ENCODE measurements around the gene RORB. TPM values are rescaled to one million over a fixed set of nuclear protein-coding genes. Genes with fewer than 3 reads are reported as not detected.

Gene RORB
- polyA plus RNA-seq, 1 donor from 2014 or later: not detected

DNA sequence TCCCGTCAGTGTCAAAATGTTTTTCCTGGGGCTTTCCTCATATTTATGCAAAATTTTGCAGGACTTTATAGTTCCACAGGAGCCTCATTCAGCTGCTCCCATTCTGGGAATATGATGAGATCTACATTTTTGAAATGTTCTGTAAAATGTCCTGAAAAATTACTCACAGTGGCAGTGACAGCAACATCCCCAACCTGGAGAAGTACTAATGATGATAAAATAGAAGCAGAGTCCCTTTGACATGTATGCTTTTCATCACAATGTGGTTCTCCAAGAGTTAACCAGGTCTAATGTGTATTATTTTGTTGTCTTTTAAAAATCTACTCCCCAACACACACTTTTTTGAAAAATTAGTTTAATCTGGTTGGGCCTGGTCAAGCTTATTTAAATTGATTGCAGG is 36.1 kb downstream of the RORB start:
- H3K27me3 Mint-ChIP-seq: no peaks in the 10 kb centered on the region
- H3K27ac Mint-ChIP-seq: no peak overlapping the region
- no peak overlapping the region for H3K4me3 Mint-ChIP-seq
- H3K9me3 Mint-ChIP-seq: no peaks in the 10 kb centered on the region
- no peaks in the 10 kb centered on the region for H3K36me3 Mint-ChIP-seq
- no peaks in the 10 kb centered on the region for H3K4me1 Mint-ChIP-seq

GRCh38 chr9:74534841-74535240 is 37.7 kb downstream of the RORB start:
- Mint-ChIP-seq H3K4me3 (no peak overlapping the region), H3K27me3 (no peaks in the 10 kb centered on the region), H3K27ac (no peak overlapping the region), H3K9me3 (no peaks in the 10 kb centered on the region), H3K4me1 (no peaks in the 10 kb centered on the region), H3K36me3 (no peaks in the 10 kb centered on the region)

DNA sequence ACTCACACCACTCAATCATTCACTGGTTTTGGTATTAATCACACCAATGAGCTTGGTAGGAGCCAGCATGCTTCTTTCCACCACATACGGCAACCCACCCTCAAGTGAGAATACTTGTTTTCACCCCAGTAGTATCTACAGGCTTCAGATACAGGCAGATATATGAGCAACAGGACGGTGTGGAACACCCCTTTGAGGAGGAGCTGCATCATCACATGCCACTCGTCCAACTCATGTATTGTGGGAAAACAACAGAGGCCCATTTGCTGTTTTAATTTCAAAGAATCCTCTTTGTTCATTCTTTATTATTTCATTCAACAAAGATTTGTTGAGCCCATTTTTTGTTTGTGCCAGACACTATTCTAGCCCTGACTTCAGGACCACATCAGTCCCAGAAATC is 46.0 kb downstream of the RORB start:
- Mint-ChIP-seq H3K4me1 (no peaks in the 10 kb centered on the region), H3K9me3 (no peaks in the 10 kb centered on the region)

DNA sequence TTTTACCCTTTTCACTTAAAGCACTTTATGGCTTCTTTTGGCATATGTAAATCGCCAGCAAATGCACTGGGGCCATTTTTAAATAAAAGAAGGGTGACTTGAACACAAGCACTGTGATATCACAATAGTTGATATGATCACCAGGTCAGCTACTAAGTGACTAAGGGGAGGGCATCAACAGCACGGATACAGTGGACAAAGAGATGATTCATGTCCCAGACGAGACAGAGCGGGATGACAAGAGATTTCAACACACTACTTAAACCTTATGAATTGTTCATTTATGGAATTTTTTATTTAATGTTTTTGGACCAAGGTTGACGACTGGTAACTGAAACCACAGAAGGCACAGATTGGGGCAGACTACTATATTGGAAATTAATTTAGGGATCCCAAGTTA is 54.1 kb downstream of the RORB start:
- Mint-ChIP-seq H3K9me3 (peaks cover 0 to 3% (median 0%) of the 10 kb centered on the region in 3 donors), H3K27me3 (peaks cover 2% of the 10 kb centered on the region), H3K27ac (no peak overlapping the region), H3K36me3 (no peaks in the 10 kb centered on the region), H3K4me1 (peaks cover 0 to 2% (median 0%) of the 10 kb centered on the region in 3 donors), H3K4me3 (no peak overlapping the region)

More for the DNA sequence above, 46.0 kb downstream of the RORB start:
- no peak overlapping the region for H3K4me3 Mint-ChIP-seq
- H3K27me3 Mint-ChIP-seq: no peaks in the 10 kb centered on the region
- peak overlapping the region in 1 of 3 donors; percentile 28 for H3K27ac Mint-ChIP-seq
- H3K36me3 Mint-ChIP-seq: no peaks in the 10 kb centered on the region

- no peak overlapping the region for H3K4me3 Mint-ChIP-seq
- peaks cover 0 to 3% (median 0%) of the 10 kb centered on the region in 3 donors for H3K9me3 Mint-ChIP-seq
- H3K4me1 Mint-ChIP-seq: peaks cover 2 to 15% (median 14%) of the 10 kb centered on the region in 3 donors
- H3K27me3 Mint-ChIP-seq: peaks cover 2% of the 10 kb centered on the region
- H3K27ac Mint-ChIP-seq: no peak overlapping the region
- no peaks in the 10 kb centered on the region for H3K36me3 Mint-ChIP-seq
Observed at GRCh38 chr9:74554751-74555419, 57.8 kb downstream of the RORB start.

DNA sequence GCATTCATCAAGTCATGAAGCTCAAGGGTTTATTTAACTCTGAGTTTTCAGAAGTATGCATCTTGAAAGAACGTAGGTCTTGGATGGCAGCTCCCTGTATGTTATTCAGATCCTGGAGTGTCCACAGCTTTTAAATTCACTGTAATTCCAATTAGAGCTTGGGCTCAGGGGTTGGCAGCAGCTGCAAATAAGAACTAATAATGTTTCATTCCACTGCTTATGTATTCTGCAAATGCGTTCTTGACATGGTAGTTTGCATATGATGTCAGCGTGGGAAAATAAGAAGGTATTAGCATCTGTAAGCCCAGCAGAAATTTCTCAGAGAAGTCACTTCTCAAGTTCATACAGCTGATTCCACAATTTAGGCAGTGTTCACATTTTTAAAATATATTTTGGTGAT is 58.4 kb downstream of the RORB start:
- Mint-ChIP-seq H3K4me3 (no peak overlapping the region), H3K9me3 (peaks cover 0 to 3% (median 0%) of the 10 kb centered on the region in 3 donors), H3K27me3 (peaks cover 2% of the 10 kb centered on the region), H3K36me3 (no peaks in the 10 kb centered on the region), H3K27ac (no peak overlapping the region), H3K4me1 (peaks cover 2 to 15% (median 14%) of the 10 kb centered on the region in 3 donors)

DNA sequence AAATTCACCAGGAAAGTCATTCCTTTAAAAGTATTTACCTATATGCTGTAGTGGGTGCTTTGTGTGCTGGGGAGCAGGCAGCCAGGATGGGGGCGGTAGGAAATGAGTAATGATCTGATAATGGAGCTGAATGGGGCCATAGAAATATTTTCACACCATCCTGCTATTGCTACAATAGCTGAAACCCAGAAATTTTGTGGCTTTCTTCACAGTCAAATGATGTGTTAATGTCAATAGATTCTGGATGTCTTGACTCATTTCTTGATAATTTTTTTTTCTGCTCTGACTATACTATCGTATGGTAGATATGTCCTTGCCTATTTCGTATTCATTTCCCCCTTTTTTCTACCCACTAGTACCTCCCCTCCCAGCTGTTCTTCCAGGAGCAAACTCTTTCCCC is 59.5 kb downstream of the RORB start:
- peak overlapping the region in 1 of 4 donors; percentile 47 for H3K4me3 Mint-ChIP-seq
- no peak overlapping the region for H3K27ac Mint-ChIP-seq
- no peaks in the 10 kb centered on the region for H3K36me3 Mint-ChIP-seq
- peaks cover 2 to 15% (median 14%) of the 10 kb centered on the region in 3 donors for H3K4me1 Mint-ChIP-seq
- peaks cover 0 to 3% (median 0%) of the 10 kb centered on the region in 3 donors for H3K9me3 Mint-ChIP-seq
- peaks cover 2% of the 10 kb centered on the region for H3K27me3 Mint-ChIP-seq

- Mint-ChIP-seq H3K9me3 (no peaks in the 10 kb centered on the region), H3K27ac (no peak overlapping the region), H3K27me3 (no peaks in the 10 kb centered on the region), H3K4me1 (peaks cover 2 to 15% (median 14%) of the 10 kb centered on the region in 3 donors), H3K4me3 (peak overlapping the region in 2 of 4 donors; percentile 20 to 23), H3K36me3 (no peaks in the 10 kb centered on the region)
Observed at GRCh38 chr9:74557571-74557970, 60.4 kb downstream of the RORB start.

GRCh38 chr9:74562611-74563010 is 65.5 kb downstream of the RORB start:
- H3K27me3 Mint-ChIP-seq: peaks cover 4% of the 10 kb centered on the region
- H3K4me1 Mint-ChIP-seq: peaks cover 0 to 11% (median 7%) of the 10 kb centered on the region in 3 donors
- H3K4me3 Mint-ChIP-seq: no peak overlapping the region
- H3K36me3 Mint-ChIP-seq: no peaks in the 10 kb centered on the region
- H3K27ac Mint-ChIP-seq: no peak overlapping the region
- H3K9me3 Mint-ChIP-seq: no peaks in the 10 kb centered on the region

GRCh38 chr9:74570879-74571512 is 73.9 kb downstream of the RORB start:
- Mint-ChIP-seq H3K36me3 (no peaks in the 10 kb centered on the region), H3K9me3 (no peaks in the 10 kb centered on the region), H3K4me1 (no peaks in the 10 kb centered on the region), H3K27ac (no peak overlapping the region), H3K27me3 (peaks cover 7% of the 10 kb centered on the region), H3K4me3 (no peak overlapping the region)

DNA sequence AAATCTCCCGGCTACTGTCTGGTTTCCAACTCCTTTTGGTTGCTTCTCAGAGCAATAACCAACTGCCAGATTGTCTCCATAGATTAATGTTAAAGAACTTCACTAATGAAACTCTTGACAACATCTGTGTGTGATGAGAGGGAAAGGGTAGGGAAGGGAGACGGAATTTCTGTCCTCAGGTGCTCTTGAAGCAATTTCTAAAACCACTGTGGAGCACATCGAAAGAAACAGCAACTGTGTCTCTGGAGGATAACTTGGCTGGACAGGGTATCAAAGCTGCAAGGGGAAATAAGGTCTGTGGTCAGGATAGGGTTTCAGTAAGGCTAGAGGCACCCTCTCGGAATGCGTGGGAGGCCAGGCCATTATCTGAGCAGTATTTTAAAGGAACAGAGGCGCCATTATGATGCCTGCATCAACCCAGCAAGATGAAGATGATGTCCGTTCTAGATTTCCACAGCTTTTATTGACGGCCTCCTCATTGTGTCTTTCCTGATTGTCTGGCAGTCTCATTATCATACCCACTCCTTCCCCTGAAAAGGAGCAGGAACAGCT is 76.6 kb downstream of the RORB start:
- H3K27ac Mint-ChIP-seq: no peak overlapping the region
- H3K4me3 Mint-ChIP-seq: no peak overlapping the region
- H3K9me3 Mint-ChIP-seq: no peaks in the 10 kb centered on the region
- no peaks in the 10 kb centered on the region for H3K36me3 Mint-ChIP-seq
- H3K4me1 Mint-ChIP-seq: no peaks in the 10 kb centered on the region
- H3K27me3 Mint-ChIP-seq: peaks cover 4% of the 10 kb centered on the region

DNA sequence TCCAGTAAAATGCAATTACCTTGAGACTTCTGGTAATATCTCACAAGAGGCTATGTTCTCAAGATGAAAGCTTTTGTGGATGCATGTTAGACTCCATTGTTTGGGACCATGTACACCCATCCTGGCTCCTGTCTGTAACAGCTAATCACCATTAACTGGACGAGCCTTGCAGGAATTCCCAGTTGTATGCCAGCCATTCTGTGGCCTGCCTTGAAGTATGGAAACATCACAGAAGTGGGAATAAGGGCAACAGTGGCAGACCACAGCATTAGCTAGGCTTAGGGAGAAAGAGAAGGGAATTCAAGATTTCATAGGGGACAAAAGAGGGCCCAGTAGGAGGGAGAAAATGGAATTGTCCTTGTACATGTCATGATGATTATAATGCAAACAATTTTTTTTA is 79.0 kb downstream of the RORB start:
- Mint-ChIP-seq H3K4me3 (no peak overlapping the region), H3K27me3 (peaks cover 4% of the 10 kb centered on the region), H3K36me3 (no peaks in the 10 kb centered on the region), H3K27ac (no peak overlapping the region), H3K4me1 (no peaks in the 10 kb centered on the region), H3K9me3 (no peaks in the 10 kb centered on the region)

GRCh38 chr9:74577956-74578355 is 80.8 kb downstream of the RORB start:
- Mint-ChIP-seq H3K27ac (no peak overlapping the region), H3K36me3 (no peaks in the 10 kb centered on the region), H3K27me3 (peaks cover 4% of the 10 kb centered on the region), H3K4me1 (no peaks in the 10 kb centered on the region), H3K4me3 (no peak overlapping the region), H3K9me3 (no peaks in the 10 kb centered on the region)

GRCh38 chr9:74589576-74589975 is 92.4 kb downstream of the RORB start:
- peaks cover 7 to 10% (median 9%) of the 10 kb centered on the region in 3 donors for H3K4me1 Mint-ChIP-seq
- H3K27ac Mint-ChIP-seq: no peak overlapping the region
- H3K36me3 Mint-ChIP-seq: no peaks in the 10 kb centered on the region
- peaks cover 18% of the 10 kb centered on the region for H3K27me3 Mint-ChIP-seq
- peak overlapping the region in 2 of 4 donors; percentile 41 to 44 for H3K4me3 Mint-ChIP-seq
- peaks cover 0 to 1% (median 0%) of the 10 kb centered on the region in 3 donors for H3K9me3 Mint-ChIP-seq

- Mint-ChIP-seq H3K9me3 (peaks cover 0 to 2% (median 0%) of the 10 kb centered on the region in 3 donors), H3K4me3 (no peak overlapping the region), H3K27ac (no peak overlapping the region), H3K4me1 (peaks cover 0 to 4% (median 0%) of the 10 kb centered on the region in 3 donors), H3K27me3 (peaks cover 18% of the 10 kb centered on the region), H3K36me3 (no peaks in the 10 kb centered on the region)
Observed at GRCh38 chr9:74595286-74595685, 98.2 kb downstream of the RORB start.
